Left forelimb (tissue), 1 donor: Measurements from ENCODE around the gene CRYBG3.

ENCODE experiments used
- DNase-seq: peaks from one replicate; pipeline ENCODE4 v3.0.0-alpha.2; 2018; ENCODE audit warnings: low spot score

Gene CRYBG3

DNA sequence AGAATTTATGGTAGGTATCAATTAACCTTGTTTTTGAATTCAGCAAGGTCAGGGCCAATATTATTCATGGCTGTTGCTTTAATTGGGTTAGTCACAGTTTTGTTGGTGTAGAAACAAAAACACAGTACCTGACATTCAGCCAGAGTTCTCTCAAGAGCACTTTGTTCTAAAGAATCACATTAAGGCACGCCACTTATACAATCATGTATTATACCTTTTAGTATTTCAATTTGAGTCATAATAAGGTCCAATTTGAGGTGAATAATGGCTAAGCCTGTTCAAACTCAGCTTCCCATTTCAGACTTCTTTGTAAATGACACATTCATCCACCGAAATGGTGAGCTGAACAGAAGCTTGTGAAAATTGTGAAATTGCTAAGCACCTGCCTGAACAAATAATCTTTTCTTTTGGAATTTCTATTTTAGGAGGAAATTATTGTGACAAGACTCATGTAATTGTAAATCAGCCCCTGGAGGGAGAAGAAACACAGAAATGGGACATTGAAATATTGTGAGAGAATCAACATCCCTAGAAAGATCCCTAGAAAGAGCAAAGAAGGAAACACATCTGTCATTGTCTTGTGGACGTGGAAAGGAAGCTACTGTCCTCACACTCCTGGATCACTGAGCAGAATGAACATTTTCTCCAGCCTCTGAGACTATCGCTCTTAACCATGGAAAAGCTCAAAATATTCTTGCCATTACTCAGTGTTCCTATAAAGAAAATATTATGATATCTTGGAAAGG lies 121.2 kb downstream of the CRYBG3 start:
- DNase-seq = no peak

DNA sequence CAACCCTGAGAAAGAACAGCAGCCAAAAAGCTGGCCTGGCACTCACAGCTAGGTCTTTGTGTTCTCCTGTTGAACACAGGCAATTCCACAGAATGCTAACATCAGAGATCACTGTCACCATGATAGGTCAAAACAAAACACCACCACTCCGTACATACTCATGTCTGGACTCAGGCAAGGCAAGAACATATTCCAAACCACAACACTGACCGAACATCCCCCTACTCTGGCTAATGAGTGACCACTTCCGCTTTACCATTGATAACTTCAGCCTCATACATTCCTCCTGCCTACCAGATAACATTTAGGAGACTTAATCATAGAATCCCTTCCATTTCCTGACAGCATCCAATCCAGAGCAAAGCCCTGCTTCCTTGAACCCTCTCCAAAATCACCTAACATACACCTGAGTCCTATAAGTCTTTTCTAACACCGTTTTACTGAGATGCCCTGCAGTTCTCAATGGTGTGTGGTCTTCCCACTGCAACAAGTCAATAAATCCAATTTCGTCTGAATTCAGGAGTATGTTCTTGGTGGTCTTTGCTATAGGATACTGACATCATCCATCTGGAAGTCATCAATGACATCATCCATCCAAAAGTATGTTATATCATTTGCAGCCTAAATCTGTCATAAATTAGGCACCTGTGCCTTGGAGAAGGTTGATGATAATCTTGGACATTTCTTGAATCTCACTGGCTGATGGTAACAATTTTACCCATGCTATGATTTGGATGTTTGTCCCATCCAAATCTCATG lies 126.7 kb downstream of the CRYBG3 start:
- no peak for DNase-seq

DNA sequence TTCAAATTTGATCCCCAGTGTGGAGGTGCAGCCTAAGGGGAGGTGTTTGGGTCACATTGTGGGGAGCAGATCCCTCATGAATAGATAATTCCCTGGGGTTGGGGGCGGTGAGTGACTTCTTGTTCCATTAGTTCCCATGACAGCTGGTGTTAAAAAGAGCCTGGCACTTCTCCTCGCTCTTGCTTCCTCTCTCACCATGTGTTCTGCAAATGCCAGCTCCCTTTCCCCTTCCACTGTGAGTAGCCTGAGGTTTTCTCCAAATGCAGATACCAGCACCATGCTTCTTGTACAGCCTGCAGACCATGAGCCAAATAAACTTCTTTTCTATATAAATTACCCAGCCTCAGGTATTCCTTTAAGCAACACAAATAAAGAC lies 127.3 kb downstream of the CRYBG3 start:
- DNase-seq = no peak

DNA sequence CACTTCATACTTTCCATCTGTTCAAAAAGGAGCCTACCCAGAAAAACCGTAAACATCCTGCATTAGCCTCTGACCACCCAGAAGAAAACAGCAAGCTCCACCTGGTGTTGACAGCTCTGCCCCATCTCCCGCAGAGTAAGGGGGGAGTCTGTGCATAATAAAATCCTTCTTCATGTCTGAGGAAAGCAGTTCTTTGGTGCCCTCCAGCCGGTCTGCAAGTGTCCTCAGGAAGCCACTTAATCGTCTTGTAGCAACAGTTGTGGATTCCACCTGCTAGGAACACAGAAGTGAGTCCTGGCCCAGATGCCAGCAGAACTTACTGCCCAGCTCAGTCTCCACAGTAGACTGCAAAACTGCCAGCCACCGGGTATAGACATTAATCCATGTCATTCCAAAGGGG lies 127.9 kb downstream of the CRYBG3 start:
- no peak for DNase-seq

DNA sequence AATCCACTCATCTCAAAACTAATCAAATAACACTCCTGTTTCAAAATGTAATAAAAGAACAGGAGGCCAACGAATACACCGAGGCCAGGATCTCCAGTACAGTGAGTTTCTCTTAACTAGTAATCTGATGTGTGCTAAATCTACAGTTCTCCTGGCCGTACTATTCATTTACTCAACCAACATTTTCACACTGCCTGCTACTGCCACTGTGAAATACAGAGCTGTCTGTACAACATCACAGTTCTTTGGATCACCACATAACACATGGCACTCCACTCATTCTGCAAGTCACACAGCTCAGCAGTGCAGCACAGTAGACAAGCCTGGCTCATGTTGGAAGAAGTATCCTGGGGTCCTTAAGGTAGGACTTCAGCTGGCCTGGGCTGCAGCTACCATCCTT lies 128.5 kb downstream of the CRYBG3 start:
- DNase-seq = no peak

DNA sequence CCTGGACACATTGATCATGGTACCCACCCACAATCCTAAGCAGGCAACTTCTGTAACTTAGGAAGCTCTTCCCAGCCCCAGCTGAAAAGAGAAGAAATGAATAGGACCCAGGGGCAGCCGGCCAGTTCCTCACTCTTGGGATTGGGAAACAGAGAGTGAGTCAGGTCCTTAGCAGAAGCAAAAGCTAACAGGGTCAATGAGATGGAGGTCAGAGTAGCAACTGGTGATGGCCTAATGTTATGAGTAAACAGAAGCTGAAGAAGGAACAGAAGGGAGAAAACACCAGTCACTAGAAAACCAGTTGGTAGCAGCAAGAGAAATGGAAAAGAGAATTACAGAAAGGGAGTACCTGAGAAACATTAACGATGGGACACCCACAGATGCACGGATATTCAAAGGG lies 130.5 kb downstream of the CRYBG3 start:
- DNase-seq = no peak

DNA sequence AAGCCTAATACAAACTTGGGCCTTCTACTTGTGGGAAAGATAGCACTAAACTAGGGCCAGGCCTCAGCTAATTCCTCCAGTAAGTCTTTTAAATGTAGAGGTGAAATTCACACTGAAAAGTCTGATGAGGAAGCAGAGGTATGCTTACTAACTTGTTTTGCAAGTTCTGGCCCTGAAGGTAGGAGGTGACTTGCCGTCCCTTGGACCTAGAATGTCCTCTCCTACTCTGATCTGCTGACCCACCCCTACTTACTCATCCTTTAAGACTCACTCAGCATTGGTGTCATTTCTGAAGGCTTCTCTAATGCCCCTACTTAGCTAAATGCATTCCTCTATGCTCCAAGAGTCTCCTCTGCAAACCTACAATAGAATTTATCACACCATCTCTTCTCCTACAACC lies 131.1 kb downstream of the CRYBG3 start:
- no peak for DNase-seq

DNA sequence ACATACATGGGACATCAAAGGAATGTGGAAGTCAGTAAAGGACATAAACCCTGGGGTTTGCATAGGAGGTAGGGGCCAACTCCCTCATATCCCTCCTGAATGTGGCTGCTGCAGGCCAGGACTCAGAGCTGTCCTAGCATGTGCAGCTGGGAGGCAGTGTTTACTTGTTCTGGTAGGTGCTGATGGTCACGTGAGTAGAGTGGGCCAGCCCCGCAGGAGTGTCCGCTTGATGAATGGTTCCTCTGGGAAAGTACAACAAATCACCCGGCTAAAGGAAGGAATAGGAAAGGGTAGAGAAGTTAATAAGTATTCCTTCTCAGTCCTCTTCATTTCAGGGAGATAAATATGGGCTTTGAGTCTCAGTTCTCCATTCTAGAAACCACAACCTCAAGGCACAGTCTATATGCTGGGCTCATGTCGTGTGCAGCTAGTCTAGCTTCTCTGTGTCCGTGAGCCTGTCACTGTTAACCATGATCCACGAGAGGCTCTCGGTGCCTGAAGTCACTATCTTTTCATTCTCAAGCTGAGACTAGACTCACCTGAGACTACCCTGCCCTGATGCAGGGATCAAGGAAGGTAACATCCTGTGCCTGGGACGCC lies 132.5 kb downstream of the CRYBG3 start:
- no peak for DNase-seq

DNA sequence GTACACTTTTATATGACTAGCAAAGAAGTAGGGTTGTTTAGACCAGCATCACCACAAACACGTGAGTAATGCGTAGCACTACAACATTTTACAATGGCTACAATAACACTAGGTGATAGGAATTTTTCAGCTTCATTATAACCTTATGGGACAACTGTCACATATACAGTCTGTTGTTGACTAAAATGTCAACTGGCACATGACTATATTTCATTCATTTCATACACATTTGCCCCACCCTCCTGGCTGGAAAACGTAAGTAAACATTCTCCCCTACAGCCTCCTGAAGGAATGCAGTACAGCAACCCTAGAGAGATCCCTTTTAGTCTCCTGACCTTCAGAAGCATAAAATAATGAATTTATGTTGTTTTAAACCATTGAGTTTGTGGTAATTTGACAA lies 134.2 kb downstream of the CRYBG3 start:
- no peak for DNase-seq

DNA sequence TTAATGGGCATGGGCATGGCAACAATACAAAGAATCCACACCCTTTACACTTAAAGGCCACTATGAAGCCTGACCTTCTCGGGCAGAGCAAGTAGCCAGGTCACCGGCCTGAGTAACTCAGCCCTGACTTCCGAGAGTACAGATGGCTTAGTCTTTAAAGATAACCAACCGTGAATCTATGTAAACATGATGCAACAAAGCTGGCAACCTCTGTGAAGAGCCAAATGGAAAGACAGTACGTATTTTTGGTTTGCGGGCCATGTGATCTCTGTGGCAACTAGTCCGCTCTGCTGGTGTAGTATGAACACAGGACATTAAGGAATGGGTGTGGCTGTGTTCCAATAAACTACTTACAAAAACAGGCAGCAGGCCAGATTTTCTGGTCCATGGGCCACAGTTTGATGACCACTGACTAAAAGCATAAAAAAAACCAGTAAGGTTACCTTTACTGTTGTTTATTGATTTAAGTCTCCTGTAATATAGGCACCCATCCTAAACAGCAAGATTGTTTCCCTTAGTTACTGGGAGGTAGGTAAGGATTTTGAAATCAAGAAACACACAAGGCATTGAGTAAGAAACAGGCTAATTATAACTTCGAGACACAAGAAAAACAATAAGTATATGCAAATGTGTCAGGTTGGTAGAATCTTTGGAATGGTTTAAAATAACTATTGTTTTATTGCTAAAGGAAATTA lies 136.0 kb downstream of the CRYBG3 start:
- DNase-seq = no peak

DNA sequence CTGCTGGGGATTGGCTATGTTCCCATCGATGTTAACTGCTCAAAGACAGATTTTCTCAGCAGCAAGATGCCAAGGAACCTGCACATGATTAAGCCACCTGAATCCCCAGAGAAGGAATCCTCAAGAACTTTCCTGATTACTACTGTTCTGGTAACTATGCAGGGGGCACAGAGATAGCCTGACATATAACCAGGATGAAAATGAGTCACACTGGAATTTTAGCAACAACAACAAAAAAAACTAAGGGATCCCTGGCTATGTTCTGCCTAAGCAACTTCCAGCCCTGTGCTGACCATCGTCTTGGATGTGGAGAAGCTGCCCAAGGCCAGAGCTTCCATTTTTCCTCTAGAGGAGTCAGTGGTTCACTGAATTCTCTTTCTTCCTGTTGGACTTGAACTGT lies 136.6 kb downstream of the CRYBG3 start:
- no peak for DNase-seq

DNA sequence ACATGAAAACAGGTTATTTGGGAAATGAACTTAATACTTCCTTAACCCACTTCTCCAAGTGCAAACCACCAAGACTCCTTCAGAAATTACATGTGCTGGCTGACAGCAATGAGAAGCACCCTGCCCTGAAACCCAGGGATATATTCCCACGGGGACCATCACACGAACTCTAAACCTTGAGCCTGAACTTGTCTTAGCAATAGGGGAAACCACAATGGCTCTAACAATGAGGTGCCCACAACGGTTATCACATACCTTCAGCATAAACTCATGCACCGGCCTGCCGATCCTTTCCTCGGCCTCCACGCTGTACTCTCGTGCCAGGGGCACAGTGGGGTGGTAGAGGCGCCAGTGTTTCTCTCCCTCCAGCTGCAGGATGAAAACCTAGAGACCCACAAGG lies 137.0 kb downstream of the CRYBG3 start:
- DNase-seq = no peak

DNA sequence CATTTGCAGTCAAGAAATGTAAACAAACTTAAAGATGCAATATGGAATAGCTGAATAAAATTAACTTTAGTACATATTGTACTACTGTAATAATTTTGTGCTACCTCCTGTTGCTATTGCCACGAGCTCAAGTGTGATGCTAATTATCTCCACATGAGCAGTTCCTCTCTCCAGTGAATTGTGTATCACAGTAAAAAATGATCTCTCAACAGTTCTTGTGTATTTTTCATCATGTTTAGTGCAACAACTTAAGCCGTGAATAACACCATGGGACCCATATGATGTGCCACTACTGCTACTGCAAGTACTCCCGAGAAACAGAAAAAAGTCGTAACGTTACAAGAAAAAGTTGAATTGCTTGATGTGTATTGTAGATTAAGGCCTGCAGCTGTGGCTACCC lies 138.1 kb downstream of the CRYBG3 start:
- DNase-seq = no peak

DNA sequence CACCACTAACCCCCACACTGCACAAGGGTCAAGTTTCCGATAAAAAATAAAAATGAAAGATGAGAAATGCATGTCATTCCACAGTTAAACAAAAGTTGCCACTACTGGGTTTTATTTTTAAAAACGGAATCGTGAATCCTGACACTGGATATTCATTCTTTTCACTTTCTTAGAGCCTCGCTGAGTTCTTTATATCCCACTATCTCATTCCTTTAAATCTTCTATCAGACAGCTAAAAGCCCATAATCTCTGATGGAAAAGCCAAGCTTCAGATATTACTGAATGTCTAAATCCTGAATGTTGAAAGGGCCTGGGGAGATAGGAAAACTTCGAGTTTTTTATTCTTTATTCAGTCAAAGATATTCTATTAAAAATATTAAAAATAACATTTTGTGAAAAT lies 138.7 kb downstream of the CRYBG3 start:
- no peak for DNase-seq

DNA sequence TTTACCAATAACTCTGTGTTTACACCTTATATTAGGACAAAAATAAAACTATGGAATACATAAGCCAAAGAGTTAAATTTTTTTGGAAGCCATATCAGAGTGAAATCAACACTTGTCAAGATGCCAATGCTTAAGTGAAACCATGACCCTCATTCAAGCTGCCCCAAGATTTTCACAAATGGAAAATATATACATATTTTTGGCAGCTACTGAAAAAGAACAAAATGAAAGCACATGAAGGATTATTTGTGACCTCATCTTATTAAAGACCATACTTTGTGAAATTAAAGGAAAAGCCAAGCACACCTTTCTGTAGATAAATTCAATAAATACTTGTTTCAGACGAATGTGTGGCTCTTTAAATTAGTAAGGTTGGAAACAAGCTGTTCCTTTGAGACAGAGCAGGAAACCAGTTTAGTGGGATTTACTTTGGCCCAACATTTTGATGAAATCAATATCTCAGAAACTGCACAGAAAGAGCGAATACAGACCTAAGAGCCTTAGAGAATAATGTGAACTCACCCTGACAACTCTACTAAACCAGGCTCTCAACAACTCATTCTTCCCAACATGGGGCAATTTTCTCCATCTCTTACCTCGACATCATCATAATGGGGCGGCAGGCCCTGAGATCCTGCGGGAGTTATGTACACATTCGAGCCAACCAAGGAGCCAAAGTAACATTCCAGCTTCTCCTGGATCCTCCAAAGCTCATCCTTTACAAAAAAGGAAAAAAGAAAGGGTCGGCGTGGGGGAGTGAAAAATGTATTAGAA lies 139.4 kb downstream of the CRYBG3 start:
- DNase-seq = no peak

DNA sequence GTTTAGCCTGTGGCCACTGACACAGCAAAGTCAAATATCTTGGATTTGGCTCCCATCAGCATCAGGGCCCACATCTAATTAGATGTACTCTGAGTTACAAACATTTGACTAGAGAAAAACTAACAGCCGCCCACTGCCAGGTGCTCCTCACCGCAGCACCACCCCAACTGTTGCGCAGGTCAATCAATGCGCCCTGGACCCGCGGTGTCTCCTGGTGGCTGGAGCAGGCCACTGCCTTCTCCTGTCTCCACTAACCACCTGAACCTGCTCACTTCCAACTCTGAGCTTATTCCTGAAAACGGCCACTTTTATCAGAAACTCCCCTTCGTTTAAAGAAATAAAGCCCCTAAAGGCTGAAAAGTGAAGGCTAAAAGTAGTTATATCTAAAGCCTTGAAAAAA lies 146.2 kb downstream of the CRYBG3 start:
- no peak for DNase-seq

DNA sequence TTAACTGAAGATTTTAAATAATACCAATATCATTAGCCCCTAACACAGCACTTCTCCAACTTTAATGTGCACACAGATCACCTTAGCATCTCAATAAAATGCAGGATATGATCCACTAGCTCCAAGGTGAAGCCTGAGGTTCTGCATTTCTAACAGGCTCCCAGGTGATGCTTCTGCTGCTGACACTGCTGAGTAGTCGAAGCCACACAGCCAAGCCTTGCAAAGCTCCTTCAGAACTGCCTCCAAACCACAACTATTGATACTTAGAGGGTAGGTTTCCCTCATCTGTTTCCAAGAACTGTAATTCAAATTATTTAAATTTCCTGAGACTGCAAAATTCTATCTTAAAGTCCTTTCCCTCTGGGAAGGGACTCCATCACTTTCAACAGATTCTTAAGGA lies 146.6 kb downstream of the CRYBG3 start:
- no peak for DNase-seq

DNA sequence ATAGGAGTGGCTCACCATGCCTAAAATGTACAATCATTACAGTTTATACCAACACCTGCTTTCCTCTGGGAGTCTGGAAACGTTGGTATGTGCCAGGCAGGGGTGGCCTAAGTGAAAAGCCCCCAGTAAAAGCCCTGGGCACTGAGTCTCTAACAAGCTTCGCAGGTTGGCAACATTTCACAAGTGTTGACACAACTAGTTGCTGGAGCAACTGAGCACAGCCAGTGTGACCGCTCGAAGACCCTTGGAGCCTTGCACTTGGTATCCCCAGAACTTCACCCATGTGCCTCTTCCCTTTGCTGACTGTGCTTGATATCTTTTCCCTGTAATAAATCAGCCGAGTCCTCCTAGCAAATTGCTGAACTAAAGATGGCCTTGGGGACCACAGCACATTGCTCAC lies 147.7 kb downstream of the CRYBG3 start:
- no peak for DNase-seq

DNA sequence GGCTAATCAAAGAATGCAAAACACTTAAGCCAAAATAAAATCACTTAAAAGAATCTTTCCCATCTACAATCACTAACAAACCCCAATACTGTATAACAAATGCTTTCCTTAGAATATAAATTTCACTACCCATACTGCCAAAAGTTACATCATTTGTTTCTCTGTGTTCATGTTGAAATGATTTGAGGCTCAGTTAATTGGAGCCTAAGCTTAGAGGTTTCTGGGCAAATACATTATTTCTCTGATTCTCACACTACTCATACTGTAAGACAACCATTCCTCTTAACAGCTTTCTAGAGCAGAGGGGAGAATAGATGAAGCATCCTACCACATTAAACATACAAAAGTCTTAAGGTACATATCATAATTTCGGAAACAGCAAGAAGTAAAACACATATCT lies 148.3 kb downstream of the CRYBG3 start:
- DNase-seq = no peak

DNA sequence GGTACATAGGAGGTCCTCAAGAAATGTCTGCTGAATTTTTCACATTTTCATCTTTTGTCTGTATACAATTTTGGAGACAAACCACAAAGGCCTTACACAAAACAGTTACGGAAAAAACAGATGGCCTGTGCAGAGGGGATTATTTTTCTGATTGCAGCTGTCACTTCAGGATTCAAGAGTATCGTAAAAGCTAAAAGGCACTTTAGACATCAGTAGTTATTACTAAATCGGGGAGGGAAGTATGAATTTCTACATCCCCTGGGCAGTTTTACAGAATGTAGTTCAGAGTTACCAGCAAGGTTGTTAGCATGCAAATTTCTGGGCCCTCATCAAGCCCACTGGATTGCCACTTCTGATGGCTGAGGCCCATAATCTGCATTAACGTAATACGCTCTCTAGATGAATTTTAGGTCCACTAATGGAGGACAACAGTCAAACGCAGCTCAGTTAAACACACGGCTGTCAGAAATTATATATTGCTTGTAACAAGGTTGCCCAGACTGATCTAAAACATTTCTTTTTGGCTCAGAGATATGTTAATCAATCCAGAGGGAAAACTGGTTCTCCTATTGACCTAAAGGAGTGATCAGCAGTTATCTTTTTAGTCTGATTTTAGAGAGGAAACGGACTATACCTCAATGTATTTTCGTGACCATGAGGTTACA lies 149.3 kb downstream of the CRYBG3 start:
- no peak for DNase-seq
